Measurements from ENCODE around the gene MAGI2.

The MAGI2 gene

GRCh38 chr7:78101076-78101475 is 1352.4 kb downstream of the MAGI2 start:
- no peak overlapping the region for H3K9ac ChIP-seq (ENCODE audit: low read length)
- no peaks in the 10 kb centered on the region for H3K9me3 ChIP-seq (ENCODE audit: insufficient read depth, low read length)
- no peak overlapping the region for H2AFZ ChIP-seq (ENCODE audit: low read depth, low read length, severe bottlenecking)
- no peaks in the 10 kb centered on the region for H4K20me1 ChIP-seq (ENCODE audit: low read depth, low read length)
- no peaks in the 10 kb centered on the region for H3K9me2 ChIP-seq (replicated peaks; ENCODE audit: insufficient read depth, low read length)
- no peak overlapping the region for H3K4me3 ChIP-seq (ENCODE audit: insufficient read depth, low read length, poor library complexity, severe bottlenecking)
- H3K79me2 ChIP-seq (ENCODE audit: insufficient read depth, low read length), result no peaks in the 10 kb centered on the region
- no peak overlapping the region for H3K27ac ChIP-seq (ENCODE audit: low read depth, low read length)
- TF ChIP-seq EZH2phosphoT487 (conservative IDR thresholded peaks at IDR 0.05; ENCODE audit: low read length) (no peak), CTCF (IDR thresholded peaks at IDR 0.05; ENCODE audit: insufficient read depth, low read length, poor library complexity, severe bottlenecking) (no peak)
- H3K27me3 ChIP-seq (ENCODE audit: low read length), result no peaks in the 10 kb centered on the region
- no peak overlapping the region for H3K4me2 ChIP-seq (ENCODE audit: low read depth, low read length, poor library complexity, severe bottlenecking)
- no peaks in the 10 kb centered on the region for H3F3A ChIP-seq (ENCODE audit: insufficient read depth)
- no peaks in the 10 kb centered on the region for H3K36me3 ChIP-seq (ENCODE audit: low read length)

- H3F3A ChIP-seq (ENCODE audit: insufficient read depth), result no peaks in the 10 kb centered on the region
- H4K20me1 ChIP-seq (ENCODE audit: low read depth, low read length), result no peaks in the 10 kb centered on the region
- H3K9ac ChIP-seq (ENCODE audit: low read length), result no peak overlapping the region
- H3K9me2 ChIP-seq (replicated peaks; ENCODE audit: insufficient read depth, low read length), result no peaks in the 10 kb centered on the region
- no peaks in the 10 kb centered on the region for H3K36me3 ChIP-seq (ENCODE audit: low read length)
- H3K79me2 ChIP-seq (ENCODE audit: insufficient read depth, low read length), result no peaks in the 10 kb centered on the region
- no peak overlapping the region for H3K4me2 ChIP-seq (ENCODE audit: low read depth, low read length, poor library complexity, severe bottlenecking)
- no peak overlapping the region for H2AFZ ChIP-seq (ENCODE audit: low read depth, low read length, severe bottlenecking)
- no peak overlapping the region for H3K27ac ChIP-seq (ENCODE audit: low read depth, low read length)
- no peaks in the 10 kb centered on the region for H3K9me3 ChIP-seq (ENCODE audit: insufficient read depth, low read length)
- TF ChIP-seq EZH2phosphoT487 (conservative IDR thresholded peaks at IDR 0.05; ENCODE audit: low read length) (no peak), CTCF (IDR thresholded peaks at IDR 0.05; ENCODE audit: insufficient read depth, low read length, poor library complexity, severe bottlenecking) (no peak)
- H3K27me3 ChIP-seq (ENCODE audit: low read length), result no peaks in the 10 kb centered on the region
- H3K4me3 ChIP-seq (ENCODE audit: insufficient read depth, low read length, poor library complexity, severe bottlenecking), result no peak overlapping the region
Observed at GRCh38 chr7:78099715-78100394, 1353.6 kb downstream of the MAGI2 start.

DNA sequence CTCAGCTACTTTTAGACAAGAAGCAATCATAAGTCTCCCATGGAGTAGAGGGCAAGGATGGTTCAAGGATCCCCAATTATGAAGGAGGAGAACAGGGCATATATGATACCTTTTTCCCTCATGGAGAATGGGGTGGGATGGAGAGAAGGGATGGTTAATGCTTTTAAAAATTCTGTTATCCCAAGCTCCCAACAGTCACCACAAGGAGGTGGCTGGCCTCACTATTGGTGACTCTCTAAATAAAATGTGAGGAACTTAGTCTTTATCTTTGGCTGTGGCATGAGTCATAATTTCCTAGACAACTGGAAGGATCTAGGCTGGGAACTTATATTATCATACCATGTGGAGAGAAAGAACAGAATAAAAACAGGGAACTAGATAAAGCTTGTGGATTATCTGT is 1357.9 kb downstream of the MAGI2 start:
- no peak overlapping the region for H3K27ac ChIP-seq (ENCODE audit: low read depth, low read length)
- H3K79me2 ChIP-seq (ENCODE audit: insufficient read depth, low read length), result no peaks in the 10 kb centered on the region
- H3K27me3 ChIP-seq (ENCODE audit: low read length), result no peaks in the 10 kb centered on the region
- H3K36me3 ChIP-seq (ENCODE audit: low read length), result no peaks in the 10 kb centered on the region
- H3K4me3 ChIP-seq (ENCODE audit: insufficient read depth, low read length, poor library complexity, severe bottlenecking), result no peak overlapping the region
- H3K9ac ChIP-seq (ENCODE audit: low read length), result no peak overlapping the region
- H3K9me2 ChIP-seq (replicated peaks; ENCODE audit: insufficient read depth, low read length), result no peaks in the 10 kb centered on the region
- H3F3A ChIP-seq (ENCODE audit: insufficient read depth), result no peaks in the 10 kb centered on the region
- no peak overlapping the region for H2AFZ ChIP-seq (ENCODE audit: low read depth, low read length, severe bottlenecking)
- TF ChIP-seq EZH2phosphoT487 (conservative IDR thresholded peaks at IDR 0.05; ENCODE audit: low read length), result no peak
- no peak for TF ChIP-seq CTCF (IDR thresholded peaks at IDR 0.05; ENCODE audit: insufficient read depth, low read length, poor library complexity, severe bottlenecking)
- H3K4me2 ChIP-seq (ENCODE audit: low read depth, low read length, poor library complexity, severe bottlenecking), result no peak overlapping the region
- no peaks in the 10 kb centered on the region for H4K20me1 ChIP-seq (ENCODE audit: low read depth, low read length)
- H3K9me3 ChIP-seq (ENCODE audit: insufficient read depth, low read length), result no peaks in the 10 kb centered on the region
